Activated T-helper 2 cell treated with anti-CD3 and anti-CD28 coated beads, Interferon-gamma antibody, Interleukin-2, Interleukin-4, amounts not matched to agents 10 μg/mL and 5 μg/mL and 100 μg/mL, durations not matched to agents 14 hours and 24 hours and 36 hours (primary cell): ENCODE measurements around the gene ELF1. TPM values are rescaled to one million over a fixed set of nuclear protein-coding genes. Genes with fewer than 3 reads are reported as not detected.
"Not testable (repeated sequence)": the region's sequence is repeated elsewhere in the genome, so short reads cannot be mapped to it uniquely, and the experiment has no call there.

Source experiments
- DNase-seq: peaks from one replicate; pipeline ENCODE4 v3.0.0; 2021; ENCODE audit warnings: low spot score
- H3K27ac Mint-ChIP-seq: one replicate; pipeline ENCODE4 v1.8.0; 2021; ENCODE audit warnings: mixed read lengths
- H3K27me3 Mint-ChIP-seq: one replicate; pipeline ENCODE4 v1.8.0; 2021; ENCODE audit warnings: low read depth, mixed read lengths
- H3K36me3 Mint-ChIP-seq: one replicate; pipeline ENCODE4 v1.8.0; 2021; ENCODE audit warnings: low read depth, mixed read lengths
- H3K4me1 Mint-ChIP-seq: one replicate; pipeline ENCODE4 v1.8.0; 2021; ENCODE audit warnings: low read depth, mixed read lengths
- H3K4me3 Mint-ChIP-seq: one replicate; pipeline ENCODE4 v1.8.0; 2021; ENCODE audit warnings: low read depth, mild to moderate bottlenecking, moderate library complexity, mixed read lengths
- H3K9me3 Mint-ChIP-seq: one replicate; pipeline ENCODE4 v1.8.0; 2021; ENCODE audit warnings: mixed read lengths
- intact Hi-C: fragments of 100-400 bp; cut with micrococcal nuclease; formaldehyde crosslinking; loops from one replicate; pipeline ENCODE4 v1.15.1; 2023
- total RNA-seq: library from RNA; stranded (reverse); gene quantifications from 2 replicates; pipeline ENCODE4 v1.2.3, GENCODE V29; 2022

The ELF1 gene
- total RNA-seq, 1 donor from 2014 or later: 68.1 TPM

DNA sequence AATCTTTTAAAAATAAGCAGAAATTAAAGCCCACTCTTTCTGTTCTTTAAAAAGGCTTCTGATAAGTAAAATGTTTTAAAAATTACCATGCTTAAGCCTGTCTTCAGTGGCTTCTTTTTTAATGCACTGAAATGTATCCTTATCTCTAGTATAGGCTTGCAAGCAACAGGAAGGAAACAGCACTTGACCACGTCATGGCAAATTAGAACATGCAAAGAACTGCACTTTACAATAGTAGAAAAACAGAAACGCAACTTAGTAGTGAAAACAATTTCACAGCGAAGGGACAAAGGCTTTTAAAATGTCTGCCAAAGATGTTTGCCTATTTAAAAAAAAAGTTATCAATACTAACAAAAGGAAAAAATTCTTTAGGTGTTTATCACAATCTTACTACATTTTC, 36.3 kb downstream of the ELF1 start:
- intact Hi-C loops: loop anchor here (2.0 to 5.0 kb wide), 4 partner anchors 14 to 195 kb away; partner anchors contain the start of genes SLC25A15 and WBP4
- no peaks in the 10 kb centered on the region for H3K9me3 Mint-ChIP-seq
- H3K27ac Mint-ChIP-seq: peak overlapping the region; percentile 93
- peak; percentile 53 for DNase-seq
- peaks cover 68% of the 10 kb centered on the region for H3K4me1 Mint-ChIP-seq
- H3K27me3 Mint-ChIP-seq: no peaks in the 10 kb centered on the region
- H3K4me3 Mint-ChIP-seq: peak overlapping the region; percentile 70
- H3K36me3 Mint-ChIP-seq: peaks cover 41% of the 10 kb centered on the region

DNA sequence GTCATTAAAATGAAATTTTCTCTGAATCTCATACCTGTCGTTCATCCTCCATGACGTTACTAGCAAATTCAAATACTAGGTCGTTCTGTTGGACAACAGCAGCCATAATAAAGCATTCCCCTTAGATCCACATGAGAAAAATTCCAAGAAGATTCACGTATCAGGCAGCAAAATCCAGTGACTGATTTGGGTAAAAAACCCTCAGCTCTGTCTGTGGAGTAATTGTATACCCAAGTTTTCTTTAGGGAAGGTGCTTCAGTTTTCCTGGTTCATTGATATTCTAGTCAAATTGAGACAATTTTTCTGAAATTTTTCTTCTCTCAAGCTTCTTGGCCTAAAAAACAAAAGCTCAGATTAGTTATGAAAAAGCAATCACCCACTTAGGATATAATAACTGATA, 37.2 kb downstream of the ELF1 start:
- Mint-ChIP-seq H3K9me3 (no peaks in the 10 kb centered on the region), H3K27ac (peak overlapping the region; percentile 93), H3K4me1 (peaks cover 72% of the 10 kb centered on the region), H3K36me3 (peaks cover 45% of the 10 kb centered on the region), H3K27me3 (no peaks in the 10 kb centered on the region), H3K4me3 (peak overlapping the region; percentile 91)
- no peak for DNase-seq
- intact Hi-C loops: loop anchor here (1.0 to 5.0 kb wide), 6 partner anchors 15 to 195 kb away; partner anchors contain the start of genes ELF1, SLC25A15 and WBP4

GRCh38 chr13:40981361-40981760, 37.8 kb downstream of the ELF1 start:
- Mint-ChIP-seq H3K27me3 (no peaks in the 10 kb centered on the region), H3K9me3 (no peaks in the 10 kb centered on the region), H3K27ac (peak overlapping the region; percentile 90), H3K36me3 (peaks cover 48% of the 10 kb centered on the region), H3K4me1 (peaks cover 74% of the 10 kb centered on the region), H3K4me3 (peak overlapping the region; percentile 89)
- intact Hi-C loops: loop anchor here (1.0 to 5.0 kb wide), 4 partner anchors 24 to 194 kb away; partner anchors contain the start of genes ELF1 and SLC25A15
- no peak for DNase-seq

DNA sequence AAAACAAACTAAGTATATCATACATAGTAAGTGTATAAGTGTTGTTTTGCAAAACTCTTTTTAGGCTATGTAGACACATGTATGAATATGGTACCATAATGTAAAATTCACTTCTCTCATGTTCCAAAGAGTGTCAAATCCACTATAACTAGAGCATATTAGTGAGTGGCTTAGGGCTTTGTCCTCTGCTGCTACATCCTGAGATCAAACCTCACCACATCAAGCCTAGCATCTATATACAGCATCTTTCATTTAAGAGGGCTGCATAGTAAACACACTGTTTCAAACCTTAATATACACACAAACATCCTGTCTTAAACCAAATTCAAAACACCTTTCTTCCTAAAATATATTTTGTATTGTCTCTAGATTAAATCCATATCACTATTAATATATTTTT, 38.7 kb downstream of the ELF1 start:
- Mint-ChIP-seq H3K27me3 (no peaks in the 10 kb centered on the region), H3K27ac (peak overlapping the region; percentile 29), H3K4me1 (peaks cover 74% of the 10 kb centered on the region), H3K9me3 (no peaks in the 10 kb centered on the region), H3K36me3 (peaks cover 47% of the 10 kb centered on the region), H3K4me3 (peak overlapping the region; percentile 89)
- intact Hi-C loops: loop anchor here (5.0 kb wide), 2 partner anchors 58 to 193 kb away; partner anchors contain the start of gene SLC25A15
- no peak for DNase-seq

DNA sequence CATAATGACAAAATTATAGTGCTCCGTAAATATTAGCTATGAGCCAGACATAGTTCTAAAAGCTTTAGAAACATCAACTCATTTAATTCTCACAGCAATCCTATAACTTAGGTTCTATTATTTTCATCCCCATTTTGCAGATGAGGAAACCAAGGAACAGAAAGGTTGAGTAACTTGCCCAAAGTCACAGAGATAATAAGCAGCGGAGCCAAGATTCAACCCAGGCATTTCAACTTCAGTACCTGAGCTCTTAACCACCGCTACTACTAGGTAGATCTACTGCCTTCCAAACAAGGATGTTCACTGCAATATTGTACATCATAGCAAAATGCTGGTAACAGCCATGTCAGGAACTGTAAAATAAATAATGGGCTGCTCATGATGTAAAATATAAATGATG, 39.9 kb downstream of the ELF1 start:
- Mint-ChIP-seq H3K4me3 (peak overlapping the region; percentile 89), H3K27ac (peak overlapping the region; percentile 72), H3K36me3 (peaks cover 47% of the 10 kb centered on the region), H3K9me3 (no peaks in the 10 kb centered on the region), H3K27me3 (no peaks in the 10 kb centered on the region), H3K4me1 (peaks cover 77% of the 10 kb centered on the region)
- no peak for DNase-seq
- intact Hi-C loops: no loop called here

DNA sequence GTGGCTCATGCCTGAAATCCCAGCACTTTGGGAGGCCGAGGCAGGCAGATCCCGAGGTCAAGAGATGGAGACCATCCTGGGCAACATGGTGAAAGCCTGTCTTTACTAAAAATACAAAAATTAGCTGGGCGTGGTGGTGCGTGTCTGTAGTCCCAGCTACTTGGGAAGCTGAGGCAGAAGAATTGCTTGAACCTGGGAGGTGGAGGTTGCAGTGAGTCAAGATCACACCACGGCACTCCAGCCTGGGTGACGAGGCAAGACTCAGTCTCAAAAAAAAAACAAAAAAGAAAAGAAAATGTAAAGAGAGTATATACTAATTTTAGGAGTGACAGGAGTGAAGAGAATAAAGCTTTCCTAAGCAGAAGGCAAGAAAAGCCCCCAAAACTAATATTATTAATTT, 41.0 kb downstream of the ELF1 start:
- intact Hi-C loops, DNase-seq, H3K27me3 Mint-ChIP-seq, H3K9me3 Mint-ChIP-seq: not testable (repeated sequence)
- Mint-ChIP-seq H3K4me1 (peaks cover 76% of the 10 kb centered on the region), H3K27ac (peak overlapping the region; percentile 90), H3K4me3 (peak overlapping the region; percentile 84), H3K36me3 (peaks cover 50% of the 10 kb centered on the region)

DNA sequence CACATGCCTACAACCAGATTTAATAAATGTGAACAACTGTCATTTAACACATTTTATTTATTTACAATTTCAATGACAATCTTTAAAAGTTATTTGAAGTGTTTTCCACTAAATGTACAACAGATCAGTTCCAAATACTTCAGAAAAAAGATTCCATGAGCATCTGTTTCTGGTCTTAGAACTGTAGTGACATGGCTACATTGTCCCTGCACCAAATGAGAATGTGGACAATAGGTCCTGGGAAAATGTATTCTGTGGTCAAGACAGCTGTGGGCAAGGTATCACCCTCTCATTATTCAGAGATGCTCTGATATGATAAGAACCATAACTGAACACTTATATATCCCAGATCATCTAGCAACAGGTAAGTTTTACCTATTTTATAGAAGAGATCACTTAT, 43.7 kb downstream of the ELF1 start:
- no peaks in the 10 kb centered on the region for H3K27me3 Mint-ChIP-seq
- H3K4me1 Mint-ChIP-seq: peaks cover 87% of the 10 kb centered on the region
- H3K27ac Mint-ChIP-seq: peak overlapping the region; percentile 49
- H3K9me3 Mint-ChIP-seq: no peaks in the 10 kb centered on the region
- peaks cover 40% of the 10 kb centered on the region for H3K36me3 Mint-ChIP-seq
- H3K4me3 Mint-ChIP-seq: no peak overlapping the region
- intact Hi-C loops: loop anchor here (2.0 kb wide), 1 partner anchor 17 kb away; no protein-coding TSS in a partner anchor
- DNase-seq: no peak

DNA sequence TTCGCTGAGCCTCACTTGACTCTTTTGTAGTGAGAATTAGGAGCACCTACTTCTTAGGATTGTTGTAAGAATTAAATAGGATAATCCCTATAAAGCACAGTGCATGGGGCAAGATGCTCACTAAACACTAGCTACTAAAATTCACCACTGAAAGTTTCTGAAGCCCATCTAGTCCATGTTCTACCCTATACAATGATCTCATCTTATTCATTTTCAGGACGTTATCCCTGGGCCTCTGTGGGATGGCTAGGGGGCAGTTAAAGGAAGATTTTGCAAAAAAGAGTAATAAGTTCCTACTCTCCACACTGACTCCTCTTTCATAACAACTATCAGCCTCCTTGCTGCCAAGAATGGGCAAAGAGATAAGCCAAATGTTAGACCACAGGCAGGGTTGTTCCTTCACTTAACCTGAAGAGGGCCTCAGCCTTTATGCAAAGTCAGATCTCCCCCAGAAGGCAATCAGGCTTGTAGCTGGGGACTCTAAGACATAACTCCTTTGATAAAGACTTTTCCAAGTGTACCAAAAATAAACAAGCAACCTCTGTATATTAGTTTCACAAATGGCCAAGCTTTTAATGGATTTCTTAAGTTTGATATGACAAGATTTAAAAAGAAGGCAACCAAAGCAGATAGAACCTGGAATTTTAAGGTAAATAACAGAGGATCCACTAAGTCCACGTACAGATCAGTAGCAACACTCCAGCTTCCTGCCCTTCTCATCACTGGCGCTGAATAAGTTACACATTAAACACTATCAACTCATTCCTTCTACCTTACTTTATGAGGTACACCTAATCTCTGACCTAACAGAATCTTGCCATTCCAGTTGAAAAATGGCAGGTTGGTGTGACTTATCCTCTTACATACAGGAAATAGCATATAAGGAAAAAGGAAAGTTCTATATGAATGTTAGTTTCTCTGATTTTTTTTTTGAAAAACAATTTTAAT, 44.4 kb downstream of the ELF1 start:
- Mint-ChIP-seq H3K4me3 (no peak overlapping the region), H3K9me3 (no peaks in the 10 kb centered on the region), H3K36me3 (peaks cover 33% of the 10 kb centered on the region), H3K27me3 (no peaks in the 10 kb centered on the region), H3K27ac (peak overlapping the region; percentile 50), H3K4me1 (peaks cover 86% of the 10 kb centered on the region)
- intact Hi-C loops: loop anchor here (1.0 to 2.0 kb wide), 2 partner anchors 18 to 81 kb away; no protein-coding TSS in a partner anchor
- no peak for DNase-seq

DNA sequence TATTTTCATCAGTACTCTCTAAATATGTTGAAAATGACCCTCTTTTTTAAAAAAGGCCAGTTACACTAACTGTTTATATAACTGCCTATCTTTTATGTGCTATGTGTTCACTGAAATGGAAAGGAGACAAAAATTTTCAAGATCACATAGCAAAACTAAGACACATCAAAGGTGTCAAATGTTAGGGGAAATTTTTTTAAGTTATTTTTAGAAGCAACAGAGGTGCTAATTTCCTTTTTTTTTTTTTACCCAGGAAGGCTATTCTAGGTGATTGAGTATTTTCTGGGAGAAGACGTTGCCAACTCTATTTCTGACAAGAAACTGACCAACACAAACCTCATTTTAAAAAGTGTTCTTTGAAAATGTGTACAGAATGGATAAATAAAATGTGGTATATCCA, 45.7 kb downstream of the ELF1 start:
- intact Hi-C loops: no loop called here
- DNase-seq: no peak
- H3K27me3 Mint-ChIP-seq: no peaks in the 10 kb centered on the region
- peaks cover 81% of the 10 kb centered on the region for H3K4me1 Mint-ChIP-seq
- peak overlapping the region; percentile 30 for H3K27ac Mint-ChIP-seq
- no peak overlapping the region for H3K4me3 Mint-ChIP-seq
- no peaks in the 10 kb centered on the region for H3K9me3 Mint-ChIP-seq
- H3K36me3 Mint-ChIP-seq: peaks cover 27% of the 10 kb centered on the region

- Mint-ChIP-seq H3K36me3 (peaks cover 15% of the 10 kb centered on the region), H3K4me1 (peaks cover 75% of the 10 kb centered on the region), H3K27ac (no peak overlapping the region), H3K4me3 (no peak overlapping the region), H3K27me3 (no peaks in the 10 kb centered on the region), H3K9me3 (no peaks in the 10 kb centered on the region)
- DNase-seq: no peak
- intact Hi-C loops: no loop called here
Measured at GRCh38 chr13:40971321-40971720, 47.8 kb downstream of the ELF1 start.

GRCh38 chr13:40970803-40971202, 48.3 kb downstream of the ELF1 start:
- H3K9me3 Mint-ChIP-seq: no peaks in the 10 kb centered on the region
- no peaks in the 10 kb centered on the region for H3K27me3 Mint-ChIP-seq
- DNase-seq: no peak
- H3K27ac Mint-ChIP-seq: peak overlapping the region; percentile 49
- H3K4me3 Mint-ChIP-seq: no peak overlapping the region
- peaks cover 12% of the 10 kb centered on the region for H3K36me3 Mint-ChIP-seq
- peaks cover 70% of the 10 kb centered on the region for H3K4me1 Mint-ChIP-seq
- intact Hi-C loops: no loop called here

DNA sequence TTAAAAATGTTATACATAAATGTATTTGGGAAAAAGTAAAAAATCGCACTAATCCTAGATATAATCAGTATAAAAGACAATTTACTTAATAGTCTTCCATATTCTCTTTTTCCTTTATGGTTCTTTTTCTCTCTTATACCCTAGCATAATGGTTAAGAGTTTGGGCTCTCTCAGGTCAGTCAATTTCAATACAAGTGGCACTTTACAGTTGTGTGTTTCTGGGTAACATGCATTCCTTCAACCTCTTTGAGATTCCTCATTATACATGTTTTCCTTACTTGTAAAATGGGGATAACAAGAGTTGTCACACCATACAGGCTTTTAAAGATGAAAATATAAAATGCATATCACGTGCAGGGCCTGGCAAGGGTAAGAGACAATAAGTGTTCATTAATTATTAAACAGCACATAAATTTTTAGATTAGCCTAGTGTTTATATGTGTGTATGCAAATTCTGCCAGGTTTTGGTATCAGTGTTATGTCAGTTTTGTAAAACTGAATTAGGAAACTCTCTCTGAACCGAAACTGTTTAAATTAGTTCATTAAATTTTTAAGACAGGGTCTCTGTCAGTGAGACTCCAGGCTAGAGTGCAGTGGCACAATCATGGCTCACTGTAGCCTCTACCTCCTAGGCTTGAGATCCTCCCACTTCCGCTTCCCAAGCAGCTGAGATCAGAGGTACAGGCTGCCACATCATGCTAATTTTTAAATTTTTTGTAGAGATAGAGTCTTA, 49.8 kb downstream of the ELF1 start:
- intact Hi-C loops: no loop called here
- H3K9me3 Mint-ChIP-seq: no peaks in the 10 kb centered on the region
- H3K4me1 Mint-ChIP-seq: peaks cover 65% of the 10 kb centered on the region
- peaks cover 17% of the 10 kb centered on the region for H3K36me3 Mint-ChIP-seq
- peak overlapping the region; percentile 11 for H3K27ac Mint-ChIP-seq
- no peak for DNase-seq
- no peaks in the 10 kb centered on the region for H3K27me3 Mint-ChIP-seq
- no peak overlapping the region for H3K4me3 Mint-ChIP-seq
